GM19468 (cell line): ENCODE data around the gene RPS15.

Experiments used
- ATAC-seq: cut with Tn5 transposase; IDR thresholded peaks from one replicate; pipeline ENCODE4 v1.9.1; 2021; ENCODE audit warnings: mild to moderate bottlenecking, moderate library complexity, moderate number of reproducible peaks; ENCODE audit not compliant: unreplicated experiment; ENCODE audit errors: extremely low read depth

Gene RPS15

DNA sequence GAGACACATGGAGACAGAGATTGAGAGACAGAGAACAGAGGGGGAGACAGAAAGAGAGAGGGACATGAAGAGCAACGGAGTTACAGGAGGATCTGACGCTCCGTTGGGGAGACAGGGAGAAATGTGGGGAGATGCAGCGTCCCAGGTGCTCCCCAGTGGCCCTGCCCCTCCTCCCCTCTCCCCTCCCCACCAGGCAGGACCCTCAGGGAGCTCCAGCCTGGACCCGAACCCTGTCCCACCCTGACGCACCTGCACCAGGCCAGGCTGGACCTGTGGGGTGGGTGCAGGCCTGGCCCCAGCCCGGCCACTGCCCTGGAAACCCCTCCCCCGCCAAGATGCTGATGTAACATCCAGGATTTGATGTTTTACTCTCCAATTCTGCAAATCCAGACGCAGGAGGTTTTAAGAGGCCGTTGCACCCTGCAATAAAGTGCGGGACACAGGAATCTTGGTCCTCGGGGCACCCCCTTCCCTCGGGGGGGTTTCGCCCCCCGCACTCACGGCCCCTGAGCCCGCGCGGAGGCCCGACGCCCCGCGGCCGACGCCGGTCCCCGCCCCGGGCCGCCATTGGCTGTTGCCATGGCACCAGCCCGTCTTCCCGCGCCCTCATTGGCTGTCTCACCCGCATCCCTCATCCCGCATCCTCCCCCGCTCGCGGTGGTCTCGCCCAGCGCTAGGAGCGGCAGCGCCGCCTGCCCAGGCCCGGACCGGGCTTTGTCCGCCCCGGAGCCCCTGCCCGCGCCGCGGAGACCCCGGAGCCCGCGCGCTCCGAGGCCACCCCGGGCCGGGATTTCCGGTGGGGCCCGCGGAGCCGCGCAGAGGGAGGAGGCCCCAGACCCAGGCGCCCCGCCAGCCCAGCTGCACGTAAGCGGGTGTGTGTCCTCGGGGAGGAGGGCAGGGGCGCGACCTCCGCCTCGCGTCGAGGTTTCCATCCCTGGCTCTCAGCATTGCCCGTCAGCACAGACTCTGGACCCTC lies 11.6 kb downstream of the RPS15 start, which contains the start of gene APC2:
Gene APC2, plus strand, starts transcription at position 655 of the 976 bp plus-strand sequence. CDS start 2,881 bp downstream, outside the sequence.
- ATAC-seq: no peak

DNA sequence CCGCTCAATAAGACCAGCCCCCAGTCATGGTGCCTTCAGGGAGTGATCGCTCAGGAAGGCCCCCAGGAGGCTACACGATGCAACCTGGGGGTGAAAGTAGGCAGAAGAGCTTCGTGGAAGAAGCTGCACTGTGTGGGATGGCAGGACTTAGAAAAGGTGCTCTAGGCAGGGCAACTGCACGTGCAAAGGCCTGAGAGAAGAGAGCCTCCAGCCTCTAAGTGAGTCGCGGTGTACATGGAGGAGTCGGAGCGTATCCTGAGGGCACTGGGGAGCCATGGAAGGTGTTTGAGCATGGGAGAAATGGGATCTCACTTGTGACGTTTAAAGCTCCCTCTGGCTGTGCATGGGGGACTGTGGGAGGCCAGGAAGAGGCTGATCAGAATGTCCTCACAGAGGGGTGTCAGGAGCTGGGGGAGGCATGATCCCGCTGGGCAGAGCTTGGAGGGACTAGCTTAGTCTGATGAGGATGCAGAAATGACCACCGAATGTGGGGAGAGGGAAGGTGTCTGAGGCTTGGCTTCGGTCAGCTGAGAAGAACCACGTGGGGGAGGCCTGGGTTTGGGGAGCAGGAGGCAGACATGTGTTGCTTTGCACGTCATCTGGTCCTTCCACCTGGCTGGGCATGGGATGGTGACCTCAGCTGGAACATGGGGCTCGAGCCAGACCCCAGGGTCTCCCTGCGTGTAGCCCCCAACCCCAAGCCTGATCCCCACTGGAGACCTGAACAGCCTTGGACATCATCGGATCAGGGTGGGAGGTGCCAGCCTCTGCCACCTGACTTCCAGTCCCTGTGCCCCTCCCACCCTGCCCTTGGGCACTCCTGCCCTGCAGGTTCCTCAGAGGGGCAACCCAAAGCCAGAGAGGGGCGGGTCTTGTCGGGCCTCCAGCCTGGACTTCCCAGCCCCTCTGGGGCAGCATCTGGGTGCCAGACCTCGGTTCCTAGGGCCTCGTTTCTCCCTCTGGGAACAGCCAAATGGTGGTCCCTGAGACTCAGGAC lies 12.8 kb downstream of the RPS15 start:
- no peak for ATAC-seq

DNA sequence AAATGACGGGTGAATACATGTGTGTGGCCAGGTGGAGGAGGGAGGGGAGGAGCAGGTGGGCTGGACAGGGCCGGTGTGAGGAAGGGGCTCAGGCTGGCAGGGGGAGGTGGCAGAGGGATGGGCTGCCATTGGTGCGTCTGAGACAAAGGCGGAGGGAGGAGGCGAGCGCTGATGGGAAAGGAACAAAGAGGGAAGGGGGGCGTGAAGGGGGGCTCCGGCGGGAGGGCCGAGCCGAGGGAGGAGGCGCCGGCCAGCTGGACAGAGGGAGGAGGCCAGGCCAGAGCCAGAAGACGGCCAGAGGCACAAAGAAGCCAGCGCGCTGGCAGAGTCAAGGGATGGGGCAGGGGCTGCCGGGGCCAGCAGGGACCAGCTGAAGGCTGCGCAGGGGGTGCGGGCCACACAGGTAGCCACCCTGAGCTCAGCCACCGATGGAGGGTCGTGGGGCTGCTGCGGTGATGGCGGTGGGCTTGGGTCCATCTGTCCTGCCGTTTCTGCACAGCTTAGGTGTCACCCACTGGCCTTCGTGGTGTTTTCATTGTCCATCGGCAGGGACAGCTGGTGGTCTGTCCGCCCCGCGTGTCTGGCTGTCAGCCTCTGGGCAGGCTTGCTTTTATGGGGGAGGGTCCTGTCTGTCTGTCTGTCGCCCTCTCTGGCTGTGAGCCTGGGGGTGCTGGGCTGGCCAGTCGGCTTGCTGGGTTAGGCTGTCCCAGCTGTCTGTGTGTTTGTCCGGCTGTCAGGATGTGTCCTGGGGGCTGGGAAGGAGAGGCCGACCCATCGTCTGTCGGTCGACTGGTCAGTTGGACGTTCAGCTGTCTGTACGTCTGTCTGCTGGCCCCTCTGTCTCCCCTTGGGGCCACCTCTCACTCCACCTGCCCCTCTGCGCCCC lies 14.0 kb downstream of the RPS15 start:
- ATAC-seq: no peak

DNA sequence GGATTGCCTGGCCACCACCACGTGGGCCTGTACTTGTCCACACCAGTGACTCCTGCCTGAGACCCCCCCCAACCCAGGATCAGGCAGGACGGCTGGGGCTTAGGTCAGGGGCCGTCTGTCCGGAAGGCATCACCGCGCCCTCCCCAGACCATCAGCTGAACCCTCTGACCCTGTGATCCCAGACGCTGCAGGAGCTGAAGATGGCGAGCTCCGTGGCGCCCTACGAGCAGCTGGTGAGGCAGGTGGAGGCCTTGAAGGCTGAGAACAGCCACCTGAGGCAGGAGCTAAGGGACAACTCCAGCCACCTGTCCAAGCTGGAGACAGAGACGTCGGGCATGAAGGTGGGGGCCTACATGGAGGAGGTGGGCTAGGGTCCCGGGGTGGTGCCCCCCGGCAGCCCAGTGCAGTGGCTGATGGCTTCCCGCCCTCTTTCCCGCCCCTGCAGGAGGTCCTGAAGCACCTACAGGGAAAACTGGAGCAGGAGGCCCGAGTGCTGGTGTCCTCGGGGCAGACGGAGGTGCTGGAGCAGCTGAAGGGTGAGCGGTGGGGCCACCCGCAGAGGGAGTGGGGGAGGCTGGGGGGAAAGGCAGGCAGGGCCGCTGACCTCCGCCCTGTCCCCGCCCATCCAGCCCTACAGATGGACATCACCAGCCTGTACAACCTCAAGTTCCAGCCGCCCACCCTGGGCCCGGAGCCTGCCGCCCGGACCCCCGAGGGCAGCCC lies 14.8 kb downstream of the RPS15 start:
- ATAC-seq: no peak

DNA sequence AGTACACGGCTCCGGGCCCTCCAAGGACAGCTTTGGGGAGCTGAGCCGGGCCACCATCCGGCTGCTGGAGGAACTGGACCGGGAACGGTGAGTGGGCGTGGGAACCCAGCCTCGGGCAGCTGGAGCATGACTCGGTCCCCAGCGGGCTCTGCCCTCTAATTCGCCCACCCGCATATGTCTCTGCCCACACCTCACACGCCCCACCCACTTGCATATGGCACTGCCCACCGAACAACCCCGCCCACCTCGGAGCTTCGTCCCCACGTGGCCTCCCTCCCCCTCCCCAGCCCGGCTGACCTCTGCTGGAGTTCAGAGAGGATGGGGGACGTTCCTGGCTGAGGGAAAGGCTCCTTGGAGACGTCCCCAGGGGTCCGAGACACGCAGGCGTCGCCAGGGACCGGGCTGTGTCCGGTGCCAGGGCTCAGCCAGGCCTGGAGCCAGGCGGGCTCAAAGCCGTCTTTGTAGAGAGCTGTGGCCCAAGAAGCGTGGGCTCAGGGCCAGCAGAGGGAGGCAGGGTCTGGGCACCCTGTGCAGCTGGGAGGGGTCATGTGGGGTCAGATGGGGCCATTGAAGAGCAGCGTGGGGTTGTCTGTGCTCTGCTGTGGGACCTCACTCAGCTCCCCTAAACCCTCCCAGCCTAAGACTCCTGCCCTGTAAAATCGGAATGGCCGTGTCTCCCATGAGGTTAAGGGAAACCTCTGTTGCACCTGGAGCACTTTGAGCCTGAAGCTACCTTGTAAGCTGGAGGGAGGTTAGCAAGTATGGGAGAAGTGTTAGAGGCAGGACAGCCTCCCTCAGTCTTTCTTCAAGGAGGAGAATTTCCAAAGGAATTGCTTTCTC lies 15.5 kb downstream of the RPS15 start:
- ATAC-seq: no peak

DNA sequence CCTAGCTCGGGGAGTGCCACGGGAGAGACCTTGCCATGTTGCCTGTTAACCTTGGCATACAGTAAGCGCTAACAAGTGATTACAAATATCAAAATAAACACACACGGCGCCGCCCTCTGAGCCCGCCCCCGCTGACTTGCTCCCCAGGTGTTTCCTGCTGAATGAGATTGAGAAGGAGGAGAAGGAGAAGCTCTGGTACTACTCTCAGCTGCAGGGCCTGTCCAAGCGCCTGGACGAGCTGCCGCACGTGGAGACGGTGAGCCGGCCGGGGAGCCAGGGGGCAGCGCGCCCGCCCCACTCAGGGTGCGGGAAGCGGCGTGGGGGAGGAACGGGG lies 16.8 kb downstream of the RPS15 start:
- no peak for ATAC-seq

DNA sequence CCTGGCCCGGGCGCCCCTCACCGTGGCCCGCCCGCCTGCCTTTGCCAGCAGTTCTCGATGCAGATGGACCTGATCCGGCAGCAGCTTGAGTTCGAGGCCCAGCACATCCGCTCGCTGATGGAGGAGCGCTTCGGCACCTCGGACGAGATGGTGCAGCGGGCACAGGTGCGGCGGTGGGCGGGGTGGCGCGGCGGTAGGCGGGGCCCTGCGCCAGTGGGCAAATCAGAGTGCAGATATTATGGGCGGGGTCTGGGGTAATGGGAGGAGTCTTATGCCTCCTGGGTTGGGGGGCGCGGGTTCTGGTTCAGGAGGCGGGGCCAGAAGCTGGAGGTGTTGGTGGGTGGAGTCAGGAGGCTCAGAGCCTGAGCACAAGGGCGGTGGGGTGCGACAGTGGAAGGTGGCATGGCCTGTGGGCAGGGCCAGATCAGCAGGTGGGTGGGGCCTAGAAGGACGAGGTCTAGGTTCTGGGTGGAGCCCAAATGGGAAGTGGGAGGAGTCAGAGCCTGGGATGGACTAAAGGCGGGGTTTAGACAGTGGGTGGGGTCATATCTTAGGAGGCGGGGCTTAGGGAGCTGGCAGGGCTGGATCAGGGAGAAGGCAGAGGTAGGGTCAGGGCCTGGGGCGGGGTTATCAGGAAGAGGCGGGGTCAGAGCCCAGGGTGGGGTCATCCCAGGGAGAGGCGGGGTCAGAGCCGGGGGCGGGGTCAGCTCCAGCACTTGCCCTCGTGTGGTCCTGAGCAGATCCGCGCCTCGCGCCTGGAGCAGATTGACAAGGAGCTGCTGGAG lies 17.3 kb downstream of the RPS15 start:
- no peak for ATAC-seq

DNA sequence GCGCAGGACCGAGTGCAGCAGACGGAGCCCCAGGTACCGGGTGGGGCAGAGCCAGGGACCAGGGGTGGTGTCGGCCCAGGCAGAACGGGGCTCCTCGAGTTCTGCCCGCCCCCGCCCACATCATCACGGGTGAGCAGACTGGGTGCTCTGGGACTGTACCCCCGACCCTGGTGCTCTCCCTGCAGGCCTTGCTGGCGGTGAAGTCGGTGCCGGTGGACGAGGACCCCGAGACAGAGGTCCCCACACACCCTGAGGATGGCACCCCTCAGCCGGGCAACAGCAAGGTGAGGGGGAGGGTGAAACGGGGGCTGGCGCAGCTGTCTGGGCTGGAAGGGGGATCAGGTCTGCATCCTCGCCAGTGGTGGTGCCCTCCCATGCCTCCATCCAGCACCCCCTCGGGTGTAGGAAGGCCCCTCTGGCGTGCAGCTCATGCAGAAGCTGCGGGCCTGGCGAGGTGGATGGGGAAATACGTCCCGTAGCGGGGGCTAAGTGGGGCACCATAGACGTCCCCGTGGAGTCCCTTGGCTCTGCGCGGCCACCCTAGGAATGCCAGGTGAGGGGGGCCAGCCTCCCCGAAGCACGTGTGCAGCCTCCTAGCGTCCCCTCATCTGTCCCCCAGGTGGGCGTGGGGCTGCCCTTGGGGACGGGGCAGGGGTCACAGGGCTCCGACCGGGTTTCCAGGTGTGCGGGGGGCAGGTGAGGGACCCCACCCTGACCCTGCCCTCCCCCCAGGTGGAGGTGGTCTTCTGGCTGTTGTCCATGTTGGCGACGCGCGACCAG lies 18.1 kb downstream of the RPS15 start:
- no peak for ATAC-seq

DNA sequence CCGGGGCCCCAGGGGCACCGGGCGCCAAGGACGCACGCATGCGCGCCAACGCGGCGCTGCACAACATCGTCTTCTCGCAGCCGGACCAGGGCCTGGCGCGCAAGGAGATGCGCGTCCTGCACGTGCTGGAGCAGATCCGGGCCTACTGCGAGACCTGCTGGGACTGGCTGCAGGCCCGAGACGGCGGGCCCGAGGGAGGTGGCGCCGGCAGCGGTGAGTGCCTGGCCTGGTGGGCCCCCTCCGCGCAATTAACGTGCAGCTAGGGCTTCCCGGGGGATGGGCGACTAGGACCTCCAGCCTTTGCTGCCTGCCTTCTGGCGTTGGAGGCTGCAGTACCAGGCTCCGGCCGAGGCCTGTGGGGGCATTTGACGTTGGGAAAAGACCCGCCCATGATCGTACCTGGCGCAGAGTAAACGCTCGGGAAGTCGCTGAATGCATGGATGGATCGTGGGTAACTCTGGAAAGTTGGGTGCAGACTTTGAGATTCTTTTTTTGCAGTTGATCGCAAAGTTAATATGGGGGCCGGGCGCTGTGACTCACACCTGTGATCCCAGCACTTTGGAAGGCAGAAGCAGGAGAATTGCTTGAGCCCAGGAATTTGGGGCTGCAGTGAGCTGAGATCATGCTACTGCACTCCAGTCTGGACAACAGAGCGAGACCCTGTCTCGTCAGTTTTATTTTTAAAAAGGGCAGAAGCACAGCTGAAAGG lies 19.0 kb downstream of the RPS15 start:
- no peak for ATAC-seq

DNA sequence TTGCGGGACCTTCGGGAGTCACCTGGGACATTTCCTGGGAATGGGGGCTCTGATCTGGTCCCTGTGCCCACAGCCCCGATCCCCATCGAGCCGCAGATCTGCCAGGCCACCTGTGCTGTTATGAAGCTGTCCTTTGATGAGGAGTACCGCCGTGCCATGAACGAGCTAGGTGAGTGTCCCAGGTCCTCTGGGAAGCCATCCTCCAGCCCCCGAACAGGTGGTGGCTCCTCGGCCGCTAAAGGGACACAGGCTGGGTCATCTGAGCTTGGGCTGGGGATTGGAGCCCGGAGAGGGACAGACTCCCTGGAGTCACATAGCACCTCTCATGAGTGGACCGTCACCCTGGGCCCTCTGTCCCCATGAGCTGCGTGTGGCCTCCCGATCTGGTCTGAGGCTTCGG lies 19.7 kb downstream of the RPS15 start:
- ATAC-seq: no peak

DNA sequence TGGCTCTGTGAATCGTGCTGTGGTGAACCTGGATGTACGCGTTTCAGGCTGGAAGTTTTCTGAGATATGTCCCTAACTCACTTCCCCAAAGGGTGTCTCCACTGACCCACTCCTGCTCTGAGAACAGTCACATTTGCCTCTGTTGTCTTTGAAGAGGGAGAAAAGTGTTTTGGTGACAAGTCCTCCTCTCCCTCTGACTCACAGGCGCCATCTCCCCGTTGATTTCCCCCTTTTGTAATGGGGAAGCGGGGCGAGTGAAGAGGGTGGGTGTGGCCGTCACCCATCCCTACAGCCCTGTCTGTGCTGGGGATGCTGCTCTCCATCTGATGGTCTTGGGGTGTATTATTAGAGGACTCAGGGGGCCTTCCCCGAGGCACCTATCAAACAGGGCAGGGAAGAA lies 21.3 kb downstream of the RPS15 start:
- no peak for ATAC-seq

DNA sequence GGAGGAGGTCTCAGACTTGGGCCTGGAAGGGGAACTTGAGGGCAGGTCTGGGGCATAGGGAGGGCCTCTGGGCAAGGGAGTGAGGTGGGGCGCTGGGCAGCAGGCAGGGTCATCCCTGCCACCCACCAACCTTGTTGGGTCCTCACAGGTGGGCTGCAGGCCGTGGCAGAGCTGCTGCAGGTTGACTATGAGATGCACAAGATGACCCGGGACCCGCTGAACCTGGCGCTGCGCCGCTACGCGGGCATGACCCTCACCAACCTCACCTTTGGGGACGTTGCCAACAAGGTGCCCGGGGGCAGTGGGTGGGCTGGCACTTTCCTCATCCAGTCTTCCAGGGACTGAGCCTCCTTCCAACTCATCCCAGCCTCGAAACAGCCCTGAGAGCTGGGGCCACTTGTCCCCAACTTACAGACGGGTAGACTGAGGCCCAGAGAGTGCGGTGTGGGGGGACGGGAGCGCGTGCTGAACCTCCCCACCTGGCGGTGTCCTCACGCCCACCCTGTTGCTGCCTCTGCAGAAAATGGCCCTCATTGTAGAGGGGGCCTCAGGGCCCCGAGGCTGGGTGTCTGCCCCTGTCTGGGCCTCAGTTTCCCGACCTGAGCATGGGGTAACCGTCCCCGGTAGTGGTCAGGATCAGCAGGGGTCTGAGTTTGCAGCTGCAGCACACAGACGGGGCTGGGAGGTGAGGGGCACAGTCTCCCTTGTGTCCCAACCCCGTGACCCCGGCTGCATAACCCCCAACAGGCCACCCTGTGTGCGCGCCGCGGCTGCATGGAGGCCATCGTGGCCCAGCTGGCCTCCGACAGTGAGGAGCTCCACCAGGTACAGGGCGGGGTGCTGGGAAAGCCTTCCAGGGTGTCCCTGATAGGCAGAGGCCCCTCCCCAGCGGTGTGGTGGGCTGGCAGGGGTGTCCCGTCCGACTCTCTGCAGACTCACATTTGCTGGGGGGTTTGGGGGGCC lies 22.1 kb downstream of the RPS15 start:
- no peak for ATAC-seq

DNA sequence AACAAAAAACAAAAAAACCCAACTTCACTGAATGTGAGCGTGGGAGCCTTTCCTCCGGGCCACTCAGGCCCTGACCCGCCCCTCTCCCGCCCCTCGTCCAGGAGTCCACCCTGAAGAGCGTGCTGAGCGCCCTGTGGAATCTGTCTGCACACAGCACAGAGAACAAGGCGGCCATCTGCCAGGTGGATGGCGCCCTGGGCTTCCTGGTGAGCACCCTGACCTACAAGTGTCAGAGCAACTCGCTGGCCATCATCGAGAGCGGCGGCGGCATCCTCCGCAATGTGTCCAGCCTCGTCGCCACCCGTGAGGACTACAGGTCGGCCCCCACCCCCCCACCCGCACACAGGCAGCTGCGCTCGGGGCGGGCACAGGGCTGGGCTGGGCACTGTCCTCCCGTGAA lies 23.7 kb downstream of the RPS15 start:
- ATAC-seq: no peak

DNA sequence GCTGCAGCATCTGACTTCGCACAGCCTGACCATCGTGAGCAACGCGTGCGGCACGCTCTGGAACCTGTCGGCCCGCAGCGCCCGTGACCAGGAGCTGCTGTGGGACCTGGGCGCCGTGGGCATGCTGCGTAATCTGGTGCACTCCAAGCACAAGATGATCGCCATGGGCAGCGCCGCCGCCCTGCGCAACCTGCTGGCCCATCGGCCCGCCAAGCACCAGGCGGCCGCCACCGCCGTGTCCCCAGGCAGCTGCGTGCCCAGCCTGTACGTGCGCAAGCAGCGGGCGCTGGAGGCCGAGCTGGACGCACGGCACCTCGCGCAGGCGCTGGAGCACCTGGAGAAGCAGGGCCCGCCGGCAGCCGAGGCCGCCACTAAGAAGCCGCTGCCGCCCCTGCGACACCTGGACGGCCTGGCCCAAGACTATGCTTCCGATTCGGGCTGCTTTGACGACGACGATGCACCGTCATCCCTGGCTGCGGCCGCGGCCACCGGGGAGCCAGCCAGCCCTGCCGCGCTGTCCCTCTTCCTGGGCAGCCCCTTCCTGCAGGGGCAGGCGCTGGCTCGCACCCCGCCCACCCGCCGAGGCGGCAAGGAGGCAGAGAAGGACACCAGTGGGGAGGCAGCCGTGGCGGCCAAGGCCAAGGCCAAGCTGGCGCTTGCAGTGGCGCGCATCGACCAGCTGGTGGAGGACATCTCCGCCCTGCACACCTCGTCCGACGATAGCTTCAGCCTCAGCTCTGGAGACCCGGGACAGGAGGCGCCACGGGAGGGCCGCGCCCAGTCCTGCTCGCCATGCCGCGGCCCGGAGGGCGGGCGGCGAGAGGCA lies 27.2 kb downstream of the RPS15 start:
- ATAC-seq: no peak
